BJ (cell line): ENCODE data around the gene RSPRY1. TPM values are rescaled to one million over a fixed set of nuclear protein-coding genes. Genes with fewer than 3 reads are reported as not detected.

Experiments used
- CTCF ChIA-PET: fragments of 350-600 bp; formaldehyde crosslinking; extraction: SDS; loops from one replicate; lab custom pipeline; 2021; ENCODE audit warnings: antibody characterized with exemption, inconsistent platforms; lab: Yijun Ruan, JAX
- POLR2A ChIA-PET: fragments of 300-600 bp; sonication (Branson Sonifier 250); formaldehyde crosslinking; extraction: SDS; loops from one replicate; lab custom pipeline; 2021; ENCODE audit warnings: antibody characterized with exemption; lab: Charles Lee
- DNase-seq: peaks from one replicate; pipeline ENCODE4 v3.0.0-alpha.2; 2011; ENCODE audit warnings: low read depth
- H3K27me3 ChIP-seq: 2 replicates; pipeline ENCODE4 v1.6.0; 2011; ENCODE audit warnings: low read length; ENCODE audit not compliant: control insufficient read depth, insufficient read depth
- H3K36me3 ChIP-seq: 2 replicates; pipeline ENCODE4 v1.5.1; 2011; ENCODE audit warnings: low read length; ENCODE audit not compliant: control insufficient read depth, insufficient read depth
- H3K4me3 ChIP-seq: 2 replicates; pipeline ENCODE4 v1.5.1; 2011; ENCODE audit warnings: low read depth, mild to moderate bottlenecking, control low read depth, low read length
- CTCF ChIP-seq: IDR thresholded peaks from 2 replicates; pipeline ENCODE4 v1.5.1; 2011; ENCODE audit warnings: low read depth, mild to moderate bottlenecking, control low read depth, inconsistent platforms, low read length, moderate library complexity; ENCODE audit not compliant: insufficient read depth
- polyA plus RNA-seq: library from polyadenylated mRNA; depleted of rRNA; stranded (reverse); fragments of >200 nt; gene quantifications from 2 replicates; pipeline ENCODE4 v1.2.3, GENCODE V29; 2011

RSPRY1 gene
- polyA plus RNA-seq, 1 experiment: 29.7 TPM

GRCh38 chr16:57223057-57223456 lies 36.9 kb downstream of the RSPRY1 start:
- DNase-seq: no peak
- H3K36me3 ChIP-seq: peaks cover 12% of the 10 kb centered on the region
- H3K4me3 ChIP-seq: no peak overlapping the region
- H3K27me3 ChIP-seq: no peaks in the 10 kb centered on the region
- no peak for TF ChIP-seq CTCF
- ChIA-PET POLR2A (no interaction called here), CTCF (interaction anchor here (1.0 to 1.5 kb wide), 4 partner anchors 9 to 139 kb away, joined by 3 to 6 read pairs (median 4); no protein-coding TSS in a partner anchor)

GRCh38 chr16:57224651-57225335 lies 38.7 kb downstream of the RSPRY1 start:
- no peak for DNase-seq
- CTCF ChIA-PET: interaction anchor here (1.4 to 1.7 kb wide), 2 partner anchors 10 to 141 kb away, joined by 4 read pairs; no protein-coding TSS in a partner anchor
- H3K36me3 ChIP-seq: peaks cover 13% of the 10 kb centered on the region

GRCh38 chr16:57225978-57226377 lies 39.8 kb downstream of the RSPRY1 start:
- ChIA-PET POLR2A (no interaction called here), CTCF (interaction anchor here (1.4 to 1.7 kb wide), 2 partner anchors 11 to 142 kb away, joined by 4 read pairs; no protein-coding TSS in a partner anchor)
- no peak for DNase-seq
- no peak for TF ChIP-seq CTCF
- H3K36me3 ChIP-seq: peaks cover 13% of the 10 kb centered on the region
- H3K27me3 ChIP-seq: no peaks in the 10 kb centered on the region
- no peak overlapping the region for H3K4me3 ChIP-seq

More at GRCh38 chr16:57224651-57225335, 38.7 kb downstream of the RSPRY1 start:
- Histone ChIP-seq H3K27me3 (no peaks in the 10 kb centered on the region), H3K4me3 (no peak overlapping the region)
- POLR2A ChIA-PET: no interaction called here
- no peak for TF ChIP-seq CTCF

- H3K27me3 ChIP-seq: no peaks in the 10 kb centered on the region
- TF ChIP-seq CTCF: no peak
- DNase-seq: no peak
- H3K36me3 ChIP-seq: peaks cover 13% of the 10 kb centered on the region
- no peak overlapping the region for H3K4me3 ChIP-seq
- ChIA-PET CTCF (interaction anchor here (0.8 kb wide), 1 partner anchor 8 kb away, joined by 3 read pairs; no protein-coding TSS in a partner anchor), POLR2A (no interaction called here)
Measured at GRCh38 chr16:57226701-57227621, 40.8 kb downstream of the RSPRY1 start.

GRCh38 chr16:57229079-57229478 lies 43.0 kb downstream of the RSPRY1 start:
- H3K36me3 ChIP-seq: peaks cover 16% of the 10 kb centered on the region
- H3K27me3 ChIP-seq: no peaks in the 10 kb centered on the region
- POLR2A ChIA-PET: no interaction called here
- no peak overlapping the region for H3K4me3 ChIP-seq
- CTCF ChIA-PET: no interaction called here
- no peak for TF ChIP-seq CTCF
- no peak for DNase-seq
